HCT116 (cell line): ENCODE measurements around the gene SLC9A6. TPM values are rescaled to one million over a fixed set of nuclear protein-coding genes. Genes with fewer than 3 reads are reported as not detected.

Experiments
- ATAC-seq: fragments of 200-7000 bp; cut with Tn5 transposase; 2 replicates; pipeline ENCODE4 v1.9.1; 2020; ENCODE audit warnings: mild to moderate bottlenecking, moderate library complexity
- BruUV-seq: library from RNA; stranded (reverse); fragments of 400-500 nt; replicated peaks from 2 replicates; lab custom pipeline; 2021; lab: Mats Ljungman, UMichigan
- CTCF ChIA-PET: fragments of 300-600 bp; sonication (Branson Sonifier 250); formaldehyde crosslinking; loops from one replicate; lab custom pipeline; 2021; ENCODE audit warnings: antibody characterized with exemption; lab: Charles Lee
- POLR2A ChIA-PET: fragments of 300-600, 350-600 bp; sonication (Branson Sonifier 250); formaldehyde crosslinking; loops from one replicate; lab custom pipeline; 2021; ENCODE audit warnings: antibody characterized with exemption; lab: Charles Lee
- RAD21 ChIA-PET, 2 experiments: fragments of 300-600 bp; sonication (Branson Sonifier 250); formaldehyde crosslinking; loops; one replicate each; lab custom pipeline; 2023; ENCODE audit warnings: low total read pairs in 2 of 2; ENCODE audit not compliant: uncharacterized antibody in 2 of 2, unreplicated experiment in 2 of 2, low non-redundant PET in 1 of 2; lab: Charles Lee
- DNase-seq: peaks from one replicate; pipeline ENCODE4 v3.0.0-alpha.2; 2010; ENCODE audit warnings: low read depth, low spot score
- H2AFZ ChIP-seq: fragments of 200-600 bp; shearing (Covaris generic), sonication (generic); 2 replicates; pipeline ENCODE4 v1.6.1; 2017; ENCODE audit warnings: low read depth, mixed run types, mixed read lengths, antibody characterized with exemption, low read length; ENCODE audit not compliant: poor library complexity, severe bottlenecking
- H3K27ac ChIP-seq: 2 replicates; pipeline ENCODE4 v1.5.1; 2012; ENCODE audit warnings: low read depth, low read length
- H3K27me3 ChIP-seq: fragments of 200-600 bp; sonication (generic); 2 replicates; pipeline ENCODE4 v1.6.1; 2016; ENCODE audit warnings: mixed run types, low read length, mixed read lengths; ENCODE audit not compliant: insufficient read depth
- H3K36me3 ChIP-seq, 2 experiments: fragments of 200-500 bp in 1 of 2; fragments of 200-600 bp in 1 of 2; sonication (Bioruptor generic) in 1 of 2; sonication (generic) in 1 of 2; 2 replicates each; pipeline versions ENCODE4 v1.5.1 to v1.6.1; 2014 to 2016; ENCODE audit warnings: low read length in 2 of 2, inconsistent platforms in 1 of 2, mixed read lengths in 1 of 2, mixed run types in 1 of 2; ENCODE audit not compliant: insufficient read depth in 2 of 2, control insufficient read depth in 1 of 2
- H3K4me1 ChIP-seq, 2 experiments: fragments of 200-600 bp in 1 of 2; sonication (generic) in 1 of 2; 2 replicates each; pipeline versions ENCODE4 v1.5.1 to v1.6.1; 2012 to 2017; ENCODE audit warnings: low read length in 2 of 2, inconsistent platforms in 1 of 2, mild to moderate bottlenecking in 1 of 2, mixed read lengths in 1 of 2, mixed run types in 1 of 2, moderate library complexity in 1 of 2; ENCODE audit not compliant: insufficient read depth in 2 of 2, control insufficient read depth in 1 of 2
- H3K4me2 ChIP-seq: fragments of 200-600 bp; sonication (generic); 2 replicates; pipeline ENCODE4 v1.6.1; 2017; ENCODE audit warnings: mixed run types, low read length, mixed read lengths
- H3K4me3 ChIP-seq, 2 experiments: fragments of 200-600 bp in 1 of 2; sonication (generic) in 1 of 2; replicated peaks in 1 of 2; 2 replicates each; pipeline ENCODE4 v1.5.1; 2011 to 2016; ENCODE audit warnings: low read length in 2 of 2, control low read depth in 1 of 2, low read depth in 1 of 2, mild to moderate bottlenecking in 1 of 2, mixed read lengths in 1 of 2, mixed run types in 1 of 2
- H3K79me2 ChIP-seq: fragments of 200-600 bp; sonication (generic); 2 replicates; pipeline ENCODE4 v1.6.1; 2017; ENCODE audit warnings: mild to moderate bottlenecking, mixed run types, low read length, moderate library complexity, mixed read lengths; ENCODE audit not compliant: insufficient read depth
- H3K9ac ChIP-seq: fragments of 200-600 bp; sonication (generic); 2 replicates; pipeline ENCODE4 v1.6.1; 2016; ENCODE audit warnings: low read length, mixed read lengths
- H3K9me2 ChIP-seq: fragments of 200-600 bp; sonication (generic), shearing (Covaris generic); 2 replicates; pipeline ENCODE4 v1.6.1; 2017; ENCODE audit warnings: mixed run types, mild to moderate bottlenecking, moderate library complexity; ENCODE audit not compliant: insufficient read depth
- H3K9me3 ChIP-seq, 2 experiments: fragments of 200-500 bp in 1 of 2; fragments of 200-600 bp in 1 of 2; sonication (Bioruptor generic) in 1 of 2; sonication (generic) in 1 of 2; 2 replicates each; pipeline ENCODE4 v1.6.1; 2014 to 2017; ENCODE audit warnings: low read length in 2 of 2, mixed read lengths in 2 of 2, inconsistent platforms in 1 of 2, low read depth in 1 of 2, mild to moderate bottlenecking in 1 of 2, mixed run types in 1 of 2, moderate library complexity in 1 of 2; ENCODE audit not compliant: control insufficient read depth in 1 of 2, insufficient read depth in 1 of 2
- H4K20me1 ChIP-seq: fragments of 200-600 bp; sonication (generic), shearing (Covaris generic); 2 replicates; pipeline ENCODE4 v1.6.1; 2017; ENCODE audit warnings: mixed run types, mild to moderate bottlenecking, moderate library complexity; ENCODE audit not compliant: insufficient read depth
- CBX3 ChIP-seq: IDR thresholded peaks from 2 replicates; pipeline ENCODE4 v1.6.1; 2012; ENCODE audit warnings: low read depth
- CTCF ChIP-seq, 3 experiments: fragments of 200-600 bp in 1 of 3; sonication (generic) in 1 of 3; IDR thresholded peaks in 2 of 3; conservative IDR thresholded peaks in 1 of 3; 2 replicates each; pipeline ENCODE4 v1.5.1; 2012 to 2017; ENCODE audit warnings: low read depth in 2 of 3, low read length in 2 of 3, antibody characterized with exemption in 1 of 3, borderline replicate concordance in 1 of 3, control low read depth in 1 of 3, mild to moderate bottlenecking in 1 of 3, mixed read lengths in 1 of 3, mixed run types in 1 of 3, moderate library complexity in 1 of 3; ENCODE audit not compliant: insufficient read depth in 1 of 3
- EGR1 ChIP-seq: IDR thresholded peaks from 2 replicates; pipeline ENCODE4 v1.6.1; 2012; ENCODE audit warnings: low read depth
- ELF1 ChIP-seq: IDR thresholded peaks from 2 replicates; pipeline ENCODE4 v1.6.1; 2012; ENCODE audit warnings: low read depth, borderline replicate concordance
- EZH2 ChIP-seq: fragments of 200-600 bp; sonication (generic); IDR thresholded peaks from 2 replicates; pipeline ENCODE4 v1.6.1; 2017; ENCODE audit warnings: antibody characterized with exemption, mixed run types
- EZH2phosphoT487 ChIP-seq: fragments of 200-600 bp; IDR thresholded peaks from 2 replicates; pipeline ENCODE4 v1.6.1; 2018; ENCODE audit warnings: antibody characterized with exemption, borderline replicate concordance
- FOSL1 ChIP-seq: IDR thresholded peaks from 2 replicates; pipeline ENCODE4 v1.6.1; 2012; ENCODE audit warnings: low read depth
- JUND ChIP-seq: IDR thresholded peaks from 2 replicates; pipeline ENCODE4 v1.6.1; 2012
- MAX ChIP-seq: IDR thresholded peaks from 2 replicates; pipeline ENCODE4 v1.6.1; 2012
- POLR2AphosphoS5 ChIP-seq: IDR thresholded peaks from 2 replicates; pipeline ENCODE4 v1.6.1; 2011; ENCODE audit warnings: mild to moderate bottlenecking, low read depth, low read length, moderate library complexity
- SP1 ChIP-seq: IDR thresholded peaks from 2 replicates; pipeline ENCODE4 v1.6.1; 2012; ENCODE audit warnings: low read depth
- SRF ChIP-seq: IDR thresholded peaks from 2 replicates; pipeline ENCODE4 v1.6.1; 2012; ENCODE audit warnings: low read depth
- TCF7L2 ChIP-seq: IDR thresholded peaks from 2 replicates; pipeline ENCODE4 v1.7.0; 2011; ENCODE audit warnings: borderline replicate concordance, inconsistent platforms; ENCODE audit not compliant: insufficient read depth, insufficient read length; ENCODE audit errors: extremely low read depth
- ZBTB33 ChIP-seq: IDR thresholded peaks from 2 replicates; pipeline ENCODE4 v1.6.1; 2011; ENCODE audit warnings: mild to moderate bottlenecking, low read length, moderate library complexity; ENCODE audit not compliant: insufficient replicate concordance; ENCODE audit errors: extremely low read depth
- ZFX ChIP-seq: fragments of 450-650 bp; IDR thresholded peaks from 2 replicates; pipeline ENCODE4 v1.6.1; 2017
- intact Hi-C: fragments of 100-400 bp; cut with micrococcal nuclease; formaldehyde crosslinking; loops from 2 replicates; pipeline ENCODE4 v1.10.0; 2022
- total RNA-seq: library from RNA; stranded (reverse); gene quantifications from one replicate; pipeline ENCODE4 v1.2.1, GENCODE V29; 2021; ENCODE audit not compliant: unreplicated experiment

The SLC9A6 gene
- total RNA-seq, 1 experiment from 2014 or later, result 10.8 TPM

GRCh38 chrX:136016881-136017280, 31.6 kb downstream of the SLC9A6 start:
- Histone ChIP-seq H3K9ac (no peak overlapping the region), H3K27me3 (no peaks in the 10 kb centered on the region), H3K4me2 (no peak overlapping the region)
- TF ChIP-seq FOSL1, result no peak
- TF ChIP-seq CTCF (IDR thresholded peaks at IDR 0.05 in 2 of 3, conservative IDR thresholded peaks at IDR 0.05 in 1 of 3; ENCODE audit: borderline replicate concordance in 1 of 3, insufficient read depth in 1 of 3, low read depth in 2 of 3, low read length in 2 of 3), result no peak
- no peak for TF ChIP-seq ELF1
- no peak for TF ChIP-seq POLR2AphosphoS5
- TF ChIP-seq EGR1, result no peak
- TF ChIP-seq MAX, result no peak
- TF ChIP-seq CBX3, result no peak
- no peak for TF ChIP-seq EZH2phosphoT487
- no peak for TF ChIP-seq SRF
- no peak for TF ChIP-seq ZBTB33
- TF ChIP-seq JUND, result no peak
- TF ChIP-seq EZH2, result no peak
- no peak for TF ChIP-seq ZFX
- no peak for TF ChIP-seq SP1
- no peak for TF ChIP-seq TCF7L2
- TF ChIP-seq, all 23 proteins: peak for 0
- no peak for DNase-seq
- Histone ChIP-seq H3K9me2 (no peaks in the 10 kb centered on the region), H3K79me2 (no peaks in the 10 kb centered on the region), H4K20me1 (no peaks in the 10 kb centered on the region), H3K27ac (no peak overlapping the region), H3K4me1 (no peaks in the 10 kb centered on the region), H2AFZ (no peak overlapping the region), H3K9me3 (no peaks in the 10 kb centered on the region), H3K4me3 (no peak overlapping the region), H3K36me3 (no peaks in the 10 kb centered on the region; a peak in 1 of 4 replicates)
- ATAC-seq, result no peak
- ChIA-PET CTCF (no interaction called here), RAD21 (no interaction called here), POLR2A (no interaction called here)
- intact Hi-C loops, result no loop called here
- BruUV-seq, result no TSS peak
